Measurements from ENCODE around the gene RYR2. TPM values are rescaled to one million over a fixed set of nuclear protein-coding genes. Genes with fewer than 3 reads are reported as not detected.

Gene RYR2
- total and polyA plus RNA-seq, 9 of the 15 experiments (the other 6 are each of a cell fraction or from before 2014, with no cell fraction given), result 0.03 to 0.42 (median 0.14) TPM

DNA sequence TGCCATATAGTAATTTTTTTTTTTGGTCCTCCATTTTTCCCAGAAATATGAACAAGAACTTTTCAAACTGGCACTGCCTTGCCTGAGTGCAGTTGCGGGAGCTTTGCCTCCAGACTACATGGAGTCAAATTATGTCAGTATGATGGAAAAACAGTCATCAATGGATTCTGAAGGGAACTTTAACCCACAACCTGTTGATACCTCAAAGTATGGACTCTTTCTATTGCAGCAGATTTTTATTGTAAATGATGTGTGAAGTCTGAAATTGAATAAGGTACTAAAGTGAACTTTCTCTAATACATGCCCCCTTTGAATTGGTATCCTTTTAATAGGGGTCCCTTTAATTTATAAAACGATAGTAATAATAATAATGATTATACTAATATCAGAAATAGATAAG lies 613.8 kb downstream of the RYR2 start:
- Histone ChIP-seq H3K4me2 (ENCODE audit: insufficient read depth, low read length) (no peak overlapping the region), H3K27me3 (ENCODE audit: control insufficient read depth in 2 of 2, insufficient read depth in 2 of 2, low read length in 2 of 2) (no peaks in the 10 kb centered on the region), H3K27ac (ENCODE audit: extremely low read depth, low read depth, low read length) (no peak overlapping the region), H3K9me1 (ENCODE audit: control insufficient read depth, insufficient read depth, low read length) (no peaks in the 10 kb centered on the region), H3K36me3 (ENCODE audit: control insufficient read depth, insufficient read depth, low read length) (no peaks in the 10 kb centered on the region), H3K4me3 (no peak overlapping the region), H2AFZ (ENCODE audit: low read depth, low read length) (no peak overlapping the region), H4K20me1 (replicated peaks; ENCODE audit: control insufficient read depth, insufficient read depth, low read length) (no peaks in the 10 kb centered on the region), H3K9ac (ENCODE audit: insufficient read depth in 1 of 2, low read depth in 2 of 2, low read length in 2 of 2) (no peak overlapping the region), H3K79me2 (ENCODE audit: control insufficient read depth, insufficient read depth, low read length) (no peaks in the 10 kb centered on the region), H3K9me3 (replicated peaks; ENCODE audit: control insufficient read depth, insufficient read depth, low read depth, low read length) (no peaks in the 10 kb centered on the region), H3K4me1 (replicated peaks in 1 of 2; ENCODE audit: control insufficient read depth in 2 of 2, insufficient read depth in 2 of 2, low read length in 2 of 2) (no peaks in the 10 kb centered on the region)
- intact Hi-C loops (cut with micrococcal nuclease), result no loop called here
- in situ Hi-C loops (cut with MboI), result no loop called here
- FAIRE-seq (no peak), ATAC-seq (no peak), DNase-seq (ENCODE audit: extremely low read depth in 1 of 4, low spot score in 3 of 4) (no peak)
- BruUV-seq (replicated peaks), result no TSS peak
- CTCF ChIA-PET (ENCODE audit: low intra/inter-chr PET ratio), result no interaction called here
- WGBS (ENCODE audit: insufficient coverage, low coverage, missing lambda C conversion rate), result 3% methylated on average over 2 of the region's 2 CpGs
- no peak for TF ChIP-seq SMAD1 (IDR thresholded peaks at IDR 0.05; ENCODE audit: low read depth, low read length, partially characterized antibody)
- no peak for TF ChIP-seq YY1 (IDR thresholded peaks at IDR 0.05; ENCODE audit: borderline replicate concordance in 1 of 3, control insufficient read depth in 1 of 3, extremely low read depth in 1 of 3, insufficient read depth in 3 of 3, insufficient read length in 1 of 3, insufficient replicate concordance in 2 of 3, low read depth in 1 of 3, low read length in 2 of 3)
- no peak for TF ChIP-seq ELF4 (CRISPR knock-in tag; IDR thresholded peaks at IDR 0.05)
- no peak for TF ChIP-seq ILK (tag; IDR thresholded peaks at IDR 0.05; ENCODE audit: borderline replicate concordance, low read depth)
- no peak for TF ChIP-seq ZNF696 (CRISPR knock-in tag; conservative IDR thresholded peaks at IDR 0.05)
- TF ChIP-seq, protein P1, sequence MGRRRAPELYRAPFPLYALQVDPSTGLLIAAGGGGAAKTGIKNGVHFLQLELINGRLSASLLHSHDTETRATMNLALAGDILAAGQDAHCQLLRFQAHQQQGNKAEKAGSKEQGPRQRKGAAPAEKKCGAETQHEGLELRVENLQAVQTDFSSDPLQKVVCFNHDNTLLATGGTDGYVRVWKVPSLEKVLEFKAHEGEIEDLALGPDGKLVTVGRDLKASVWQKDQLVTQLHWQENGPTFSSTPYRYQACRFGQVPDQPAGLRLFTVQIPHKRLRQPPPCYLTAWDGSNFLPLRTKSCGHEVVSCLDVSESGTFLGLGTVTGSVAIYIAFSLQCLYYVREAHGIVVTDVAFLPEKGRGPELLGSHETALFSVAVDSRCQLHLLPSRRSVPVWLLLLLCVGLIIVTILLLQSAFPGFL (CRISPR knock-in tag; IDR thresholded peaks at IDR 0.05), result no peak
- TF ChIP-seq FOXP1 (CRISPR knock-in tag; IDR thresholded peaks at IDR 0.05), result no peak
- TF ChIP-seq, protein P2, sequence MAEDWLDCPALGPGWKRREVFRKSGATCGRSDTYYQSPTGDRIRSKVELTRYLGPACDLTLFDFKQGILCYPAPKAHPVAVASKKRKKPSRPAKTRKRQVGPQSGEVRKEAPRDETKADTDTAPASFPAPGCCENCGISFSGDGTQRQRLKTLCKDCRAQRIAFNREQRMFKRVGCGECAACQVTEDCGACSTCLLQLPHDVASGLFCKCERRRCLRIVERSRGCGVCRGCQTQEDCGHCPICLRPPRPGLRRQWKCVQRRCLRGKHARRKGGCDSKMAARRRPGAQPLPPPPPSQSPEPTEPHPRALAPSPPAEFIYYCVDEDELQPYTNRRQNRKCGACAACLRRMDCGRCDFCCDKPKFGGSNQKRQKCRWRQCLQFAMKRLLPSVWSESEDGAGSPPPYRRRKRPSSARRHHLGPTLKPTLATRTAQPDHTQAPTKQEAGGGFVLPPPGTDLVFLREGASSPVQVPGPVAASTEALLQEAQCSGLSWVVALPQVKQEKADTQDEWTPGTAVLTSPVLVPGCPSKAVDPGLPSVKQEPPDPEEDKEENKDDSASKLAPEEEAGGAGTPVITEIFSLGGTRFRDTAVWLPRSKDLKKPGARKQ (CRISPR knock-in tag; IDR thresholded peaks at IDR 0.05), result no peak
- POLR2A ChIA-PET, result no interaction called here
